CD4-positive, alpha-beta T cell (primary cell): Measurements from ENCODE around the gene TPSAB1. TPM values are rescaled to one million over a fixed set of nuclear protein-coding genes. Genes with fewer than 3 reads are reported as not detected.

Source experiments
- ATAC-seq: fragments of 200-7000 bp; cut with Tn5 transposase; one replicate; pipeline ENCODE4 v1.10.0; 2022; ENCODE audit warnings: mild to moderate bottlenecking; ENCODE audit not compliant: poor library complexity
- CTCF ChIA-PET: fragments of 350-600 bp; sonication (Branson Sonifier 250); formaldehyde crosslinking; loops from one replicate; lab custom pipeline; 2021; ENCODE audit warnings: antibody characterized with exemption, inconsistent platforms; lab: Charles Lee
- POLR2A ChIA-PET: fragments of 350-600 bp; sonication (Branson Sonifier 250); formaldehyde crosslinking; loops from one replicate; lab custom pipeline; 2021; ENCODE audit warnings: antibody characterized with exemption, inconsistent platforms; lab: Charles Lee
- DNase-seq, 14 experiments: peaks; one replicate each; pipeline ENCODE4 v3.0.0-alpha.2; 2013 to 2020; ENCODE audit warnings: mixed read lengths in 2 of 14
- H3K27ac ChIP-seq, 2 donors: one replicate each; pipeline versions ENCODE4 v1.5.1 to v1.7.0; 2013; ENCODE audit warnings: low read length in 2 of 2, low read depth in 1 of 2, mild to moderate bottlenecking in 1 of 2
- H3K27me3 ChIP-seq, 2 experiments: 1 replicate in 1 of 2; 2 replicates in 1 of 2; pipeline versions ENCODE4 v1.6.1 to v1.7.0; 2013; ENCODE audit warnings: low read length in 2 of 2, control low read depth in 1 of 2, mild to moderate bottlenecking in 1 of 2, moderate library complexity in 1 of 2; ENCODE audit not compliant: insufficient read depth in 2 of 2, control insufficient read depth in 1 of 2
- H3K36me3 ChIP-seq: one replicate; pipeline ENCODE4 v1.6.1; 2013; ENCODE audit warnings: low read length, control low read depth; ENCODE audit not compliant: insufficient read depth
- H3K4me1 ChIP-seq: one replicate; pipeline ENCODE4 v1.6.1; 2013; ENCODE audit warnings: low read length, control low read depth; ENCODE audit not compliant: insufficient read depth
- H3K4me3 ChIP-seq: one replicate; pipeline ENCODE4 v1.5.1; 2013; ENCODE audit warnings: mild to moderate bottlenecking, low read length, moderate library complexity
- H3K9me3 ChIP-seq, 2 experiments: 1 replicate in 1 of 2; 2 replicates in 1 of 2; pipeline versions ENCODE4 v1.6.1 to v1.7.0; 2013; ENCODE audit warnings: low read length in 2 of 2, mild to moderate bottlenecking in 2 of 2, control low read depth in 1 of 2, moderate library complexity in 1 of 2; ENCODE audit not compliant: control insufficient read depth in 1 of 2, insufficient read depth in 1 of 2
- H3K27ac Mint-ChIP-seq: one replicate; pipeline ENCODE4 v1.8.0; 2020; ENCODE audit warnings: mixed read lengths
- H3K27me3 Mint-ChIP-seq: one replicate; pipeline ENCODE4 v1.8.0; 2021; ENCODE audit warnings: mixed read lengths
- H3K36me3 Mint-ChIP-seq: one replicate; pipeline ENCODE4 v1.8.0; 2021; ENCODE audit warnings: low read depth, mixed read lengths
- H3K4me1 Mint-ChIP-seq: one replicate; pipeline ENCODE4 v1.8.0; 2021; ENCODE audit warnings: low read depth, mixed read lengths
- H3K4me3 Mint-ChIP-seq: one replicate; pipeline ENCODE4 v1.8.0; 2020; ENCODE audit warnings: mild to moderate bottlenecking, mixed read lengths
- H3K9me3 Mint-ChIP-seq: one replicate; pipeline ENCODE4 v1.8.0; 2020; ENCODE audit warnings: mixed read lengths
- intact Hi-C, 2 experiments: fragments of 100-400 bp; cut with DNase I in 1 of 2; cut with micrococcal nuclease in 1 of 2; formaldehyde crosslinking; loops; one replicate each; pipeline versions ENCODE4 v1.15.1 to v1.9.0; 2023 to 2025; cut with DNase I, micrococcal nuclease
- total RNA-seq, 174 experiments: library from RNA in 2 of 174; stranded (reverse) in 2 of 174; gene quantifications; one replicate each; pipeline ENCODE4 v1.2.3 and lab custom pipeline; 2021 to 2026
- TF ChIP-seq, protein P1 (sequence below): fragments of 200-600 bp; IDR thresholded peaks from one replicate; pipeline ENCODE4 v1.8.0; 2022; ENCODE audit warnings: antibody characterized with exemption, mild to moderate bottlenecking

TPSAB1 gene
- total RNA-seq, 2 experiments from 2014 or later, result 0.22 TPM; not detected in 1

DNA sequence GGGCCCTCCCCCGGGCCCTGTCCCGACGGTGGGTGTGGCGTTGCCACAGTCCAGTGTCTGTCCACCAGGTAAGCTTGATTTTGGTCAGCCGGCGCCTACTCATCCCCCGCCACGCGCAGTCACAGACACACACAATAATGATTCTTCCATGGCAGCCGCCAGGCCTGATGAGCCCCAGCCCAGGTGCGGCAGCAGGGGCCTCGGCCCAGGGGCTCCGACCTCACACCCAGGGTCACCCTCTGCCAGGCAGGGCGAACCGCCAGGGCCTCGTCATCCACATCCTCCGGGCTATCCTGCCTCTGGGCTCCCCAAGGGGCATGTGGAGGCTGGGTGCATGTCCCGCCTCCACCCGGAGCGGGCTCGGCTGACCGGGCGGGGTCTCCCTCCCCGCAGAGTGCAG, 23.0 kb upstream of the TPSAB1 start:
- TF ChIP-seq, protein P1, sequence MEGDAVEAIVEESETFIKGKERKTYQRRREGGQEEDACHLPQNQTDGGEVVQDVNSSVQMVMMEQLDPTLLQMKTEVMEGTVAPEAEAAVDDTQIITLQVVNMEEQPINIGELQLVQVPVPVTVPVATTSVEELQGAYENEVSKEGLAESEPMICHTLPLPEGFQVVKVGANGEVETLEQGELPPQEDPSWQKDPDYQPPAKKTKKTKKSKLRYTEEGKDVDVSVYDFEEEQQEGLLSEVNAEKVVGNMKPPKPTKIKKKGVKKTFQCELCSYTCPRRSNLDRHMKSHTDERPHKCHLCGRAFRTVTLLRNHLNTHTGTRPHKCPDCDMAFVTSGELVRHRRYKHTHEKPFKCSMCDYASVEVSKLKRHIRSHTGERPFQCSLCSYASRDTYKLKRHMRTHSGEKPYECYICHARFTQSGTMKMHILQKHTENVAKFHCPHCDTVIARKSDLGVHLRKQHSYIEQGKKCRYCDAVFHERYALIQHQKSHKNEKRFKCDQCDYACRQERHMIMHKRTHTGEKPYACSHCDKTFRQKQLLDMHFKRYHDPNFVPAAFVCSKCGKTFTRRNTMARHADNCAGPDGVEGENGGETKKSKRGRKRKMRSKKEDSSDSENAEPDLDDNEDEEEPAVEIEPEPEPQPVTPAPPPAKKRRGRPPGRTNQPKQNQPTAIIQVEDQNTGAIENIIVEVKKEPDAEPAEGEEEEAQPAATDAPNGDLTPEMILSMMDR, result no peak
- Histone ChIP-seq H3K4me3 (no peak overlapping the region), H3K27ac (no peak overlapping the region), H3K36me3 (no peaks in the 10 kb centered on the region), H3K27me3 (no peaks in the 10 kb centered on the region), H3K9me3 (no peaks in the 10 kb centered on the region), H3K4me1 (no peaks in the 10 kb centered on the region)
- Mint-ChIP-seq H3K27me3 (no peaks in the 10 kb centered on the region), H3K4me1 (no peaks in the 10 kb centered on the region), H3K27ac (no peak overlapping the region), H3K4me3 (no peak overlapping the region), H3K9me3 (no peaks in the 10 kb centered on the region), H3K36me3 (no peaks in the 10 kb centered on the region)
- intact Hi-C loops, result no loop called here
- no peak for DNase-seq
- CTCF ChIA-PET, result no interaction called here
- ATAC-seq, result no peak
- POLR2A ChIA-PET, result no interaction called here

DNA sequence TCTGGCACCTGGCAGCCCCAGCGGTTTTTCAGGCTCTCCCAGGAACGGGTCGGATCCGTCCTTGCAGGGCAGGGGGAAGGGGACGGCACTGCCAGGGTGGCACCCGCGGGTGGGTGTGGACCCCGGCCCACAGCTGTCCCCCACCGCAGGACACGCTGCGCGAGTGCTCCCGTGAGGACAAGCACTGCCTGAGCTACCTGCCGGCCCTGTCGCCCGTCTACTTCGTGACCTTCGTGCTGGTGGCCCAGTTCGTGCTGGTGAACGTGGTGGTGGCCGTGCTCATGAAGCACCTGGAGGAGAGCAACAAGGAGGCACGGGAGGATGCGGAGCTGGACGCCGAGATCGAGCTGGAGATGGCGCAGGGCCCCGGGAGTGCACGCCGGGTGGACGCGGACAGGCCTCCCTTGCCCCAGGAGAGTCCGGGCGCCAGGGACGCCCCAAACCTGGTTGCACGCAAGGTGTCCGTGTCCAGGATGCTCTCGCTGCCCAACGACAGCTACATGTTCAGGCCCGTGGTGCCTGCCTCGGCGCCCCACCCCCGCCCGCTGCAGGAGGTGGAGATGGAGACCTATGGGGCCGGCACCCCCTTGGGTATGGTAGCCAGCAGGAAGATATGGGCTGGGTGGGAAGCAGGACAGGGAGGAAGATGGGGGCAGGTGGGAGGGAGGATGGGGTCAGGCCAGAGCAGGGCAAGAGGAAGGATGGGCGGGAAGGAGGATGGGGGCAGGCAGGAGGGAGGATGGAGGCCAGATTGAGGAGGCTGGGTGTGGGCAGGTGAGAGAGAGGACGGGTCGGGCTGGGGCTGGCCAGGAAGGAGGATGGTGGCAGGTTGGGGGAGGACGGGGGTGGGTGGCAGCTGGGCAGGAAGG, 22.2 kb upstream of the TPSAB1 start:
- ATAC-seq (no peak), DNase-seq (no peak)
- Mint-ChIP-seq H3K27ac (no peak overlapping the region), H3K9me3 (no peaks in the 10 kb centered on the region), H3K36me3 (no peaks in the 10 kb centered on the region), H3K27me3 (no peaks in the 10 kb centered on the region), H3K4me1 (no peaks in the 10 kb centered on the region), H3K4me3 (no peak overlapping the region)
- H3K36me3 ChIP-seq, result no peaks in the 10 kb centered on the region
- no peaks in the 10 kb centered on the region for H3K4me1 ChIP-seq
- no peak overlapping the region for H3K4me3 ChIP-seq
- no peaks in the 10 kb centered on the region for H3K27me3 ChIP-seq
- ChIA-PET POLR2A (no interaction called here), CTCF (no interaction called here)
- H3K9me3 ChIP-seq, result no peaks in the 10 kb centered on the region
- TF ChIP-seq, protein P1, result no peak
- no peak overlapping the region for H3K27ac ChIP-seq
- intact Hi-C loops, result no loop called here

DNA sequence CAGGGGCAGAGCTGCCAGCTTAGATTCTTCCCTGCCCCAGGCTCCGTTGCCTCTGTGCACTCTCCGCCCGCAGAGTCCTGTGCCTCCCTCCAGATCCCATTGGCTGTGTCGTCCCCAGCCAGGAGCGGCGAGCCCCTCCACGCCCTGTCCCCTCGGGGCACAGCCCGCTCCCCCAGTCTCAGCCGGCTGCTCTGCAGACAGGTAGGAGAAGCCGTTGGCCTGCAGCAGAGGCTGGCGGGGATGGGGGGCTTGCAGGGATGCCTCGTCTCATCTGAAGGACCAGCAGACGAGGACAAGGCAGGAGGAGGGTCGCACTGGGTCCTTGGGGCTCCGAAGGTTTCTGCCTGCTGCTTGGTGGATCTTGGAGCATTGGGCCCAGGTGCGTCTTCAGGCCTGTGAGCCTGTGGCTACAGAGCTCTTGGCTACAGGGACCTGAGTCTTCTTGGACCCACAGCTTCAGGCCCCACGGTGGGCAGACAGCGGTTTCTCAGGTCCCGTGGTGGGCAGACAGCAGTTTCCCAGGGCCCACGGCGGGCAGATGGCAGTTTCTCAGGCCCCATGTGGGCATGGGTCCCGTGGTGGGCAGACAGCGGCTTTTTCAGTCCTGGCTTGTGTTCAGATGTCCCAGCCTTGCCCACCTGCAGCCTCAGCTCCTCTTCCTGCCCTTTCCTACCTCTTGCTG, 21.4 kb upstream of the TPSAB1 start:
- Histone ChIP-seq H3K27me3 (no peaks in the 10 kb centered on the region), H3K4me3 (no peak overlapping the region), H3K27ac (no peak overlapping the region), H3K4me1 (no peaks in the 10 kb centered on the region), H3K9me3 (no peaks in the 10 kb centered on the region), H3K36me3 (no peaks in the 10 kb centered on the region)
- ChIA-PET POLR2A (no interaction called here), CTCF (no interaction called here)
- intact Hi-C loops, result no loop called here
- TF ChIP-seq, protein P1, result no peak
- no peaks in the 10 kb centered on the region for H3K4me1 Mint-ChIP-seq
- no peaks in the 10 kb centered on the region for H3K36me3 Mint-ChIP-seq
- no peak overlapping the region for H3K27ac Mint-ChIP-seq
- H3K27me3 Mint-ChIP-seq, result peaks cover 3% of the 10 kb centered on the region
- no peak overlapping the region for H3K4me3 Mint-ChIP-seq
- no peaks in the 10 kb centered on the region for H3K9me3 Mint-ChIP-seq
- no peak for DNase-seq
- no peak for ATAC-seq
